Naive thymus-derived CD4-positive, alpha-beta T cell (primary cell): ENCODE results near the gene MGA. TPM values are rescaled to one million over a fixed set of nuclear protein-coding genes. Genes with fewer than 3 reads are reported as not detected.
A peak's percentile ranks its signal among the peaks of the same experiment; 100 is the strongest.

Experiments
- ATAC-seq: fragments of 150-1000 bp; cut with Tn5 transposase; 2 replicates; pipeline ENCODE4 v1.10.0; 2021; ENCODE audit warnings: mild to moderate bottlenecking, moderate library complexity
- CTCF ChIA-PET: fragments of 350-600 bp; sonication (Branson Sonifier 250); formaldehyde crosslinking; loops from one replicate; lab custom pipeline; 2021; ENCODE audit warnings: antibody characterized with exemption; lab: Charles Lee
- POLR2A ChIA-PET: fragments of 350-600 bp; sonication (Branson Sonifier 250); formaldehyde crosslinking; loops from one replicate; lab custom pipeline; 2021; ENCODE audit warnings: antibody characterized with exemption, inconsistent platforms; lab: Charles Lee
- DNase-seq, 9 donors: peaks; one replicate each; pipeline versions ENCODE4 v3.0.0 to v3.0.0-alpha.2; 2020 to 2022; ENCODE audit warnings: mixed read lengths in 1 of 9
- H3K27ac ChIP-seq: one replicate; pipeline ENCODE4 v1.7.0; 2013; ENCODE audit warnings: mild to moderate bottlenecking, low read depth, low read length, moderate library complexity
- H3K27me3 ChIP-seq, 2 donors: one replicate each; pipeline ENCODE4 v1.7.0; 2013; ENCODE audit warnings: low read length in 2 of 2, mild to moderate bottlenecking in 2 of 2, moderate library complexity in 2 of 2; ENCODE audit not compliant: control insufficient read depth in 2 of 2, insufficient read depth in 2 of 2
- H3K36me3 ChIP-seq, 3 experiments: 1 replicate in 2 of 3; 2 replicates in 1 of 3; pipeline ENCODE4 v1.7.0; 2013; ENCODE audit warnings: low read length in 3 of 3, mild to moderate bottlenecking in 3 of 3, moderate library complexity in 1 of 3; ENCODE audit not compliant: insufficient read depth in 3 of 3, control insufficient read depth in 2 of 3
- H3K4me1 ChIP-seq, 2 donors: one replicate each; pipeline ENCODE4 v1.7.0; 2013; ENCODE audit warnings: low read length in 2 of 2, mild to moderate bottlenecking in 2 of 2, moderate library complexity in 1 of 2; ENCODE audit not compliant: control insufficient read depth in 2 of 2, insufficient read depth in 2 of 2
- H3K4me3 ChIP-seq: 2 replicates; pipeline ENCODE4 v1.7.0; 2013; ENCODE audit warnings: mild to moderate bottlenecking, low read length
- H3K9me3 ChIP-seq, 3 experiments: 1 replicate in 2 of 3; 2 replicates in 1 of 3; pipeline ENCODE4 v1.7.0; 2013; ENCODE audit warnings: low read length in 3 of 3; ENCODE audit not compliant: control insufficient read depth in 2 of 3
- H3K27ac Mint-ChIP-seq, 9 donors: one replicate each; pipeline ENCODE4 v1.8.0; 2020 to 2022; ENCODE audit warnings: mixed read lengths in 9 of 9, mild to moderate bottlenecking in 8 of 9, moderate library complexity in 5 of 9, inconsistent platforms in 2 of 9
- H3K27me3 Mint-ChIP-seq, 5 donors: one replicate each; pipeline ENCODE4 v1.8.0; 2021 to 2022; ENCODE audit warnings: mixed read lengths in 5 of 5, mild to moderate bottlenecking in 1 of 5
- H3K36me3 Mint-ChIP-seq, 5 donors: one replicate each; pipeline ENCODE4 v1.8.0; 2020 to 2022; ENCODE audit warnings: mixed read lengths in 5 of 5, mild to moderate bottlenecking in 3 of 5, inconsistent platforms in 1 of 5
- H3K4me1 Mint-ChIP-seq, 7 donors: one replicate each; pipeline ENCODE4 v1.8.0; 2020 to 2022; ENCODE audit warnings: mixed read lengths in 7 of 7, mild to moderate bottlenecking in 3 of 7, inconsistent platforms in 1 of 7
- H3K4me3 Mint-ChIP-seq, 10 donors: one replicate each; pipeline ENCODE4 v1.8.0; 2020 to 2022; ENCODE audit warnings: mild to moderate bottlenecking in 10 of 10, mixed read lengths in 10 of 10, moderate library complexity in 6 of 10, inconsistent platforms in 2 of 10
- H3K9me3 Mint-ChIP-seq, 11 donors: one replicate each; pipeline ENCODE4 v1.8.0; 2020 to 2022; ENCODE audit warnings: mixed read lengths in 11 of 11, mild to moderate bottlenecking in 4 of 11, inconsistent platforms in 1 of 11, moderate library complexity in 1 of 11
- intact Hi-C, 2 donors: fragments of 100-400 bp; cut with micrococcal nuclease; formaldehyde crosslinking; loops; one replicate each; pipeline ENCODE4 v1.15.1; 2023
- polyA plus RNA-seq, 2 donors: library from polyadenylated mRNA; unstranded; fragments of 300-500 nt; fragmentation: Illumina TruSeq; gene quantifications; one replicate each; pipeline ENCODE4 v1.2.3, GENCODE V29; 2021
- total RNA-seq, 6 experiments: library from RNA in 5 of 6; stranded (reverse) in 5 of 6; gene quantifications; 1 replicate in 5 of 6; 2 replicates in 1 of 6; pipeline ENCODE4 v1.2.3 and lab custom pipeline; 2021 to 2026

Gene MGA
- total and polyA plus RNA-seq, 7 experiments from 2014 or later, result 12.7 to 73.8 (median 46.9) TPM

GRCh38 chr15:41671656-41672648, 11.7 kb downstream of the MGA start:
- peak overlapping the region in 6 of 10 donors; percentile 17 to 70 (median 34) for H3K4me3 Mint-ChIP-seq
- ChIA-PET CTCF (interaction anchor here (0.8 kb wide), 1 partner anchor 24 kb away, joined by 4 read pairs; no protein-coding TSS in a partner anchor), POLR2A (interaction anchor here (1.6 to 1.9 kb wide), 2 partner anchors 10 to 11 kb away, joined by 4 read pairs; partner anchors contain the start of gene MGA)
- H3K4me3 ChIP-seq, result no peak overlapping the region
- intact Hi-C loops, result no loop called here
- no peaks in the 10 kb centered on the region for H3K9me3 Mint-ChIP-seq
- no peak overlapping the region for H3K27ac ChIP-seq
- H3K27me3 Mint-ChIP-seq, result no peaks in the 10 kb centered on the region
- peaks cover 6 to 50% (median 29%) of the 10 kb centered on the region in 5 donors for H3K36me3 Mint-ChIP-seq
- H3K36me3 ChIP-seq, result peaks cover 0 to 15% (median 6%) of the 10 kb centered on the region in 3 experiments
- H3K27ac Mint-ChIP-seq, result peak overlapping the region in 3 of 9 donors; percentile 15 to 38 (median 19)
- peaks cover 24 to 70% (median 62%) of the 10 kb centered on the region in 7 donors for H3K4me1 Mint-ChIP-seq
- DNase-seq (no peak), ATAC-seq (no peak)
- peaks cover 4 to 9% of the 10 kb centered on the region in 2 donors for H3K4me1 ChIP-seq
- no peaks in the 10 kb centered on the region for H3K9me3 ChIP-seq
- H3K27me3 ChIP-seq, result no peaks in the 10 kb centered on the region

- Mint-ChIP-seq H3K27ac (peak overlapping the region in 2 of 9 donors; percentile 1 to 24), H3K9me3 (peaks cover 0 to 3% (median 0%) of the 10 kb centered on the region in 11 donors)
Observed at GRCh38 chr15:41675337-41675736, 15.1 kb downstream of the MGA start.

GRCh38 chr15:41678742-41679141, 18.5 kb downstream of the MGA start:
- Mint-ChIP-seq H3K4me1 (peaks cover 22 to 78% (median 69%) of the 10 kb centered on the region in 7 donors), H3K36me3 (peaks cover 0 to 35% (median 27%) of the 10 kb centered on the region in 5 donors), H3K27me3 (no peaks in the 10 kb centered on the region), H3K27ac (no peak overlapping the region), H3K9me3 (peaks cover 0 to 3% (median 0%) of the 10 kb centered on the region in 11 donors), H3K4me3 (peak overlapping the region in 2 of 10 donors; percentile 26 to 42)
- Histone ChIP-seq H3K27ac (no peak overlapping the region), H3K36me3 (no peaks in the 10 kb centered on the region), H3K27me3 (no peaks in the 10 kb centered on the region), H3K4me1 (peaks cover 6 to 13% of the 10 kb centered on the region in 2 donors), H3K4me3 (no peak overlapping the region), H3K9me3 (no peaks in the 10 kb centered on the region)
- intact Hi-C loops, result no loop called here
- no peak for DNase-seq
- ChIA-PET POLR2A (no interaction called here), CTCF (no interaction called here)
- no peak for ATAC-seq

More at GRCh38 chr15:41675337-41675736, 15.1 kb downstream of the MGA start:
- Histone ChIP-seq H3K27me3 (no peaks in the 10 kb centered on the region), H3K4me3 (no peak overlapping the region), H3K4me1 (peaks cover 4 to 14% of the 10 kb centered on the region in 2 donors), H3K36me3 (no peaks in the 10 kb centered on the region), H3K9me3 (no peaks in the 10 kb centered on the region), H3K27ac (no peak overlapping the region)
- Mint-ChIP-seq H3K4me3 (peak overlapping the region in 2 of 10 donors; percentile 0 to 1), H3K36me3 (peaks cover 0 to 46% (median 25%) of the 10 kb centered on the region in 5 donors), H3K27me3 (no peaks in the 10 kb centered on the region), H3K4me1 (peaks cover 24 to 75% (median 69%) of the 10 kb centered on the region in 7 donors)
- CTCF ChIA-PET, result interaction anchor here (0.6 to 1.5 kb wide), 6 partner anchors 14 to 1500 kb away, joined by 3 to 6 read pairs (median 4); no protein-coding TSS in a partner anchor
- POLR2A ChIA-PET, result interaction anchor here (0.6 to 1.8 kb wide), 4 partner anchors 14 to 1210 kb away, joined by 3 to 6 read pairs (median 4); partner anchors contain the start of gene MGA
- intact Hi-C loops, result no loop called here
- DNase-seq (no peak), ATAC-seq (no peak)

- intact Hi-C loops, result no loop called here
- DNase-seq (no peak), ATAC-seq (no peak)
- H3K27ac ChIP-seq, result no peak overlapping the region
- H3K4me3 ChIP-seq, result no peak overlapping the region
- peaks cover 21 to 87% (median 81%) of the 10 kb centered on the region in 7 donors for H3K4me1 Mint-ChIP-seq
- H3K4me1 ChIP-seq, result peaks cover 6 to 21% of the 10 kb centered on the region in 2 donors
- H3K9me3 Mint-ChIP-seq, result peaks cover 0 to 2% (median 0%) of the 10 kb centered on the region in 11 donors
- peaks cover 0 to 28% (median 16%) of the 10 kb centered on the region in 5 donors for H3K36me3 Mint-ChIP-seq
- no peaks in the 10 kb centered on the region for H3K36me3 ChIP-seq
- no peaks in the 10 kb centered on the region for H3K27me3 Mint-ChIP-seq
- H3K27ac Mint-ChIP-seq, result peak overlapping the region in 1 of 9 donors; percentile 42
- ChIA-PET POLR2A (interaction anchor here (1.2 kb wide), 1 partner anchor 8 kb away, joined by 3 read pairs; no protein-coding TSS in a partner anchor), CTCF (no interaction called here)
- no peaks in the 10 kb centered on the region for H3K9me3 ChIP-seq
- peak overlapping the region in 1 of 10 donors; percentile 44 for H3K4me3 Mint-ChIP-seq
- H3K27me3 ChIP-seq, result no peaks in the 10 kb centered on the region
Observed at GRCh38 chr15:41683955-41684354, 23.8 kb downstream of the MGA start.

GRCh38 chr15:41688671-41689070, 28.5 kb downstream of the MGA start:
- CTCF ChIA-PET, result interaction anchor here (0.7 kb wide), 1 partner anchor 21 kb away, joined by 3 read pairs; no protein-coding TSS in a partner anchor
- H3K36me3 ChIP-seq, result no peaks in the 10 kb centered on the region
- Mint-ChIP-seq H3K36me3 (peaks cover 0 to 15% (median 3%) of the 10 kb centered on the region in 5 donors), H3K4me3 (peak overlapping the region in 4 of 10 donors; percentile 3 to 51 (median 26)), H3K27me3 (no peaks in the 10 kb centered on the region), H3K4me1 (peaks cover 38 to 88% (median 85%) of the 10 kb centered on the region in 7 donors), H3K27ac (peak overlapping the region in 4 of 9 donors; percentile 3 to 69 (median 24)), H3K9me3 (no peaks in the 10 kb centered on the region)
- no peak overlapping the region for H3K27ac ChIP-seq
- no peak for DNase-seq
- H3K4me3 ChIP-seq, result no peak overlapping the region
- intact Hi-C loops, result no loop called here
- no peak for ATAC-seq
- POLR2A ChIA-PET, result interaction anchor here (0.6 to 2.0 kb wide), 3 partner anchors 20 to 568 kb away, joined by 3 to 7 read pairs (median 4); partner anchors contain the start of gene MGA
- H3K27me3 ChIP-seq, result no peaks in the 10 kb centered on the region
- H3K9me3 ChIP-seq, result no peaks in the 10 kb centered on the region
- peaks cover 0 to 23% of the 10 kb centered on the region in 2 donors for H3K4me1 ChIP-seq

GRCh38 chr15:41689083-41689482, 28.9 kb downstream of the MGA start:
- H3K4me3 Mint-ChIP-seq, result peak overlapping the region in 3 of 10 donors; percentile 18 to 51 (median 26)
- H3K36me3 ChIP-seq, result no peaks in the 10 kb centered on the region
- intact Hi-C loops, result no loop called here
- no peak overlapping the region for H3K4me3 ChIP-seq
- peaks cover 0 to 21% of the 10 kb centered on the region in 2 donors for H3K4me1 ChIP-seq
- peak overlapping the region in 4 of 9 donors; percentile 6 to 78 (median 70) for H3K27ac Mint-ChIP-seq
- DNase-seq (no peak), ATAC-seq (no peak)
- no peaks in the 10 kb centered on the region for H3K9me3 Mint-ChIP-seq
- H3K4me1 Mint-ChIP-seq, result peaks cover 38 to 86% (median 84%) of the 10 kb centered on the region in 7 donors
- ChIA-PET POLR2A (interaction anchor here (0.6 to 2.0 kb wide), 2 partner anchors 28 to 569 kb away, joined by 3 to 7 read pairs; partner anchors contain the start of gene MGA), CTCF (no interaction called here)
- H3K27me3 ChIP-seq, result no peaks in the 10 kb centered on the region
- no peaks in the 10 kb centered on the region for H3K9me3 ChIP-seq
- no peaks in the 10 kb centered on the region for H3K27me3 Mint-ChIP-seq
- peaks cover 0 to 14% (median 3%) of the 10 kb centered on the region in 5 donors for H3K36me3 Mint-ChIP-seq
- H3K27ac ChIP-seq, result no peak overlapping the region
